Hair follicular keratinocyte (primary cell): Measurements from ENCODE around the gene C1orf94. TPM values are rescaled to one million over a fixed set of nuclear protein-coding genes. Genes with fewer than 3 reads are reported as not detected.

Experiments used
- total RNA-seq: library from RNA; depleted of rRNA; stranded (reverse); fragments of >200 nt; gene quantifications from 2 replicates; pipeline ENCODE4 v1.2.3, GENCODE V29; 2015

C1orf94 gene, protein sequence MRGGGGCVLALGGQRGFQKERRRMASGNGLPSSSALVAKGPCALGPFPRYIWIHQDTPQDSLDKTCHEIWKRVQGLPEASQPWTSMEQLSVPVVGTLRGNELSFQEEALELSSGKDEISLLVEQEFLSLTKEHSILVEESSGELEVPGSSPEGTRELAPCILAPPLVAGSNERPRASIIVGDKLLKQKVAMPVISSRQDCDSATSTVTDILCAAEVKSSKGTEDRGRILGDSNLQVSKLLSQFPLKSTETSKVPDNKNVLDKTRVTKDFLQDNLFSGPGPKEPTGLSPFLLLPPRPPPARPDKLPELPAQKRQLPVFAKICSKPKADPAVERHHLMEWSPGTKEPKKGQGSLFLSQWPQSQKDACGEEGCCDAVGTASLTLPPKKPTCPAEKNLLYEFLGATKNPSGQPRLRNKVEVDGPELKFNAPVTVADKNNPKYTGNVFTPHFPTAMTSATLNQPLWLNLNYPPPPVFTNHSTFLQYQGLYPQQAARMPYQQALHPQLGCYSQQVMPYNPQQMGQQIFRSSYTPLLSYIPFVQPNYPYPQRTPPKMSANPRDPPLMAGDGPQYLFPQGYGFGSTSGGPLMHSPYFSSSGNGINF
- total RNA-seq = not detected in 2 replicates

DNA sequence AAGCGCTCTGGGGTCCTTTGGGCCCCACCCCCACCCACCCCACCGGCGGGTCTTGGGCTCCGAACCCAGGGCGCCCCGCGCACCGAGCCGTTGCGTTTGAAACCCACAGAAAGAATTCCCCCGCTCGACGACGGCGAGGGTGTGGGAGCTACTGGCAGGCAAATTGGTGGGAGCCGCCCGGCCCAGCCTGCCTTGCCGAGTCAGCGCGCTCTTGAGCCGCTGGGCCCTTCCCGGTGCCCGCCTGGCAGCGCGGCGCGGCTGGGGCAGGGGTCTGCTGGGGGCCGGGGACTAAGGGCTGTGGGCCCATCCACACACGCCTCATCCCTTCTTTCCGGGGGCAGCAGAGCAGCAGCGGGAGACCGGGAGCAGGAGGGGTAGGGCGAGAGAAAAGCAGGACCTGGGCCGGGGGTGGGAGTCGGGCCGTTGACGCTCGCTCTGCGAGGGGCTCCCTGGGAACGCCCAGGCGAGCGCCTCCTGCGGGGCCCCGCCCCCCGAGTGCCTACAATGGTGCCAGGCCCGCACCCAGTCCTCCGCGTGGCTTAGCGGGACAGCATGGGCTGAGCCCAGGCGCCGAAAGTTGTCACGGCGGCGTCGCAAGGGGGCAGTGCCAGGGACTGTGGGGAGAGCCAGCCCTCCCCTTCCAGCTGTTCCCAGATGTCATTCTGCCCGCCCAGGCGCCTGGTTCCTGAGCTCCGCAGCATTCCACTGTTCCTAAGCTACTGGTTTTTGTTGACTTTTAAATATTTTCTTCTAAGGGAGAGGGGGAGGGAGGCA lies at the start of gene C1orf94:
Gene C1orf94, plus strand, starts transcription at position 78 of the 774 bp plus-strand sequence. CDS start 883 bp downstream, outside the sequence.

DNA sequence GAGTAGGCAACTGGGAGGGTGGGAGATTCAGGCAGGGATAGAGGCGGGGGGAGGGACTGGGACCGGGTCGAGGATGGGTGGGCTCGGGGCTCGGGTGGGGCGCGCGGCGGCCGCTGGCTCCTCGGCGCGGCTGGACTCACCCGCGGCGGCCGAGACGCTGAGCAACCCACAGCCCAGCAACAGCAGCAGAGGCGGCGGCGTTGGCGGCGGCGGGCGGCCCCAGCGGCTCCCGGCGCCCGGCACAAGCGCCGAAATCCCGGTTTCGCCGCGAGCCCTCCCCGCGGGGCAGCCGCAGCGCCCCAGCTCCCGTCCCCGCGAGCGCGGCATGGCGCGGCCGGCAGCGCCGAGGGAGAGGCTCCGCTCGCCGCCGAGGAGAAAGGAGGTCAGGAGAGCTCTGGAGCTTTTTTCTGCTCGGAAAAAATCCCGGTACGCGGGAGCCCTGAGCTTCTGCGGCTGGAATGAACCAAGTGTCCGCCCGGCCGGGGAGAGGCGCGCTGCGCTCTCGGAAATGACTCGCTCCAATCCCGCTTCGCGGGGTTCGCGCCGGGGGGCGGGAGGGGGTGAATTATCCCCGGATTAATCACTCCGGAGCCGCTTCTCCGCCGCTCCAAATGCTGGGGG lies 11.8 kb upstream of the C1orf94 start, which contains the start of gene CSMD2:
Gene CSMD2, minus strand, starts transcription at position 460 of the 621 bp plus-strand sequence. Its CDS starts 133 bp downstream, at position 327.

Other genes with a start within 250 kb of the C1orf94 start
- 0.11 and 0.94 TPM in 2 replicates for gene CSMD2, start 11.7 kb upstream of the C1orf94 start, total RNA-seq